ENCODE measurements around the gene QPRT.

DNA sequence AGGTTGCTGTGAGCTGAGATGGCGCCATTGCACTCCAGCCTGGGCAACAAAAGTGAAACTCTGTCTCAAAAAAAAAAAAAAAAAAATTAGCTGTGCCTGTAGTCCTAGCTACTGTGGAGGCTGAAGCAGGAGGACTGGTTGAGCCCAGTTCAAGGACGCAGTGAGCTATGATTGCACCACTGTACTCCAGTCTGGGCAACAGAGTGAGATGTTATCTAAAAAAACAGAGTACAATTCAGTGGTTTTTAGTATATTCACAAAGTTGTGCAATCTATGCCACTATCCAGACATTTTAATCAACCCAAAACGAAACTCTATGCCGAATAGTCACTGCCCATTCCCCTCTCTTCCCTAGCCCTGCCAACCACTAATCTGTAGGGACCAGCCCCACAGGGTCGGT lies 41.7 kb downstream of the QPRT start:
- TF ChIP-seq, protein P1, sequence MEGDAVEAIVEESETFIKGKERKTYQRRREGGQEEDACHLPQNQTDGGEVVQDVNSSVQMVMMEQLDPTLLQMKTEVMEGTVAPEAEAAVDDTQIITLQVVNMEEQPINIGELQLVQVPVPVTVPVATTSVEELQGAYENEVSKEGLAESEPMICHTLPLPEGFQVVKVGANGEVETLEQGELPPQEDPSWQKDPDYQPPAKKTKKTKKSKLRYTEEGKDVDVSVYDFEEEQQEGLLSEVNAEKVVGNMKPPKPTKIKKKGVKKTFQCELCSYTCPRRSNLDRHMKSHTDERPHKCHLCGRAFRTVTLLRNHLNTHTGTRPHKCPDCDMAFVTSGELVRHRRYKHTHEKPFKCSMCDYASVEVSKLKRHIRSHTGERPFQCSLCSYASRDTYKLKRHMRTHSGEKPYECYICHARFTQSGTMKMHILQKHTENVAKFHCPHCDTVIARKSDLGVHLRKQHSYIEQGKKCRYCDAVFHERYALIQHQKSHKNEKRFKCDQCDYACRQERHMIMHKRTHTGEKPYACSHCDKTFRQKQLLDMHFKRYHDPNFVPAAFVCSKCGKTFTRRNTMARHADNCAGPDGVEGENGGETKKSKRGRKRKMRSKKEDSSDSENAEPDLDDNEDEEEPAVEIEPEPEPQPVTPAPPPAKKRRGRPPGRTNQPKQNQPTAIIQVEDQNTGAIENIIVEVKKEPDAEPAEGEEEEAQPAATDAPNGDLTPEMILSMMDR (IDR thresholded peaks at IDR 0.05): no peak
- no peak for TF ChIP-seq REST (IDR thresholded peaks at IDR 0.05; ENCODE audit: insufficient read depth in 1 of 2, low read depth in 2 of 2, low read length in 1 of 2)
- no peak for TF ChIP-seq TCF7L2 (IDR thresholded peaks at IDR 0.05; ENCODE audit: low read depth, low read length)
- TF ChIP-seq POLR2AphosphoS5 (IDR thresholded peaks at IDR 0.05; ENCODE audit: low read depth, low read length): no peak
- TF ChIP-seq SIN3A (IDR thresholded peaks at IDR 0.05; ENCODE audit: borderline replicate concordance, insufficient read depth, low read depth, low read length): no peak
